HEK293 (cell line): ENCODE data around the gene PTPRN2.

Experiments used
- CTCF ChIA-PET: fragments of 350-600 bp; formaldehyde crosslinking; extraction: SDS; loops from one replicate; lab custom pipeline; 2021; ENCODE audit warnings: antibody characterized with exemption; lab: Yijun Ruan, JAX
- POLR2A ChIA-PET: fragments of 300-600 bp; formaldehyde crosslinking; extraction: SDS; loops from one replicate; lab custom pipeline; 2020; ENCODE audit warnings: antibody characterized with exemption, inconsistent platforms; lab: Yijun Ruan, JAX
- H3K27ac ChIP-seq: fragments of 200-500 bp; sonication (Bioruptor generic); 2 replicates; pipeline ENCODE4 v1.5.1; 2014; ENCODE audit warnings: low read depth, low read length, control low read depth, inconsistent platforms; ENCODE audit errors: extremely low read depth
- H3K36me3 ChIP-seq, 2 experiments: fragments of 200-500 bp in 1 of 2; sonication (Bioruptor generic) in 1 of 2; 1 replicate in 1 of 2; 2 replicates in 1 of 2; pipeline ENCODE4 v1.5.1; 2014 to 2017; ENCODE audit warnings: inconsistent platforms in 2 of 2, low read length in 2 of 2; ENCODE audit not compliant: control insufficient read depth in 2 of 2, insufficient read depth in 1 of 2
- H3K4me1 ChIP-seq: fragments of 200-500 bp; sonication (Bioruptor generic); 2 replicates; pipeline ENCODE4 v1.5.1; 2014; ENCODE audit warnings: mild to moderate bottlenecking, low read length, inconsistent platforms; ENCODE audit not compliant: control insufficient read depth, insufficient read depth
- H3K4me3 ChIP-seq: 2 replicates; pipeline ENCODE4 v1.5.1; 2011; ENCODE audit warnings: low read depth, mild to moderate bottlenecking, control low read depth, low read length, moderate library complexity
- H3K9me3 ChIP-seq: fragments of 200-500 bp; sonication (Bioruptor generic); 2 replicates; pipeline ENCODE4 v1.5.1; 2014; ENCODE audit warnings: low read depth, low read length, inconsistent platforms; ENCODE audit not compliant: control insufficient read depth, insufficient read depth
- KLF10 ChIP-seq: fragments of 450-650 bp; IDR thresholded peaks from 2 replicates; pipeline ENCODE4 v1.5.1; 2018; ENCODE audit warnings: missing biosample characterization, mild to moderate bottlenecking, missing genetic modification characterization
- KLF9 ChIP-seq: fragments of 450-650 bp; formaldehyde crosslinking; IDR thresholded peaks from 2 replicates; pipeline ENCODE4 v1.5.1; 2016; ENCODE audit warnings: missing biosample characterization, missing genetic modification characterization, low read depth
- REPIN1 ChIP-seq: fragments of 450-650 bp; formaldehyde crosslinking; IDR thresholded peaks from 2 replicates; pipeline ENCODE4 v1.5.1; 2017; ENCODE audit warnings: missing biosample characterization, missing genetic modification characterization, low read depth
- SP2 ChIP-seq: fragments of 450-650 bp; formaldehyde crosslinking; IDR thresholded peaks from 2 replicates; pipeline ENCODE4 v1.5.1; 2016; ENCODE audit warnings: missing biosample characterization, missing genetic modification characterization
- TCF7L2 ChIP-seq: IDR thresholded peaks from 2 replicates; pipeline ENCODE4 v1.6.1; 2011; ENCODE audit warnings: low read depth, mild to moderate bottlenecking, inconsistent platforms, low read length, moderate library complexity, borderline replicate concordance
- ZFHX2 ChIP-seq: fragments of 450-650 bp; formaldehyde crosslinking; conservative IDR thresholded peaks from 2 replicates; pipeline ENCODE4 v1.5.1; 2016; ENCODE audit warnings: missing biosample characterization, missing genetic modification characterization
- ZNF112 ChIP-seq: fragments of 450-650 bp; formaldehyde crosslinking; IDR thresholded peaks from 2 replicates; pipeline ENCODE4 v1.5.0; 2017; ENCODE audit warnings: missing biosample characterization, missing genetic modification characterization
- ZNF121 ChIP-seq: fragments of 450-650 bp; formaldehyde crosslinking; IDR thresholded peaks from 2 replicates; pipeline ENCODE4 v1.5.1; 2016; ENCODE audit warnings: missing biosample characterization, missing genetic modification characterization
- ZNF169 ChIP-seq: fragments of 450-650 bp; formaldehyde crosslinking; IDR thresholded peaks from 2 replicates; pipeline ENCODE4 v1.5.1; 2016; ENCODE audit warnings: missing biosample characterization, missing genetic modification characterization
- ZNF174 ChIP-seq: fragments of 450-650 bp; formaldehyde crosslinking; IDR thresholded peaks from 2 replicates; pipeline ENCODE4 v1.5.0; 2017; ENCODE audit warnings: missing biosample characterization, mild to moderate bottlenecking, missing genetic modification characterization
- ZNF280D ChIP-seq: fragments of 450-650 bp; formaldehyde crosslinking; IDR thresholded peaks from 2 replicates; pipeline ENCODE4 v1.5.1; 2016; ENCODE audit warnings: missing biosample characterization, missing genetic modification characterization
- ZNF341 ChIP-seq: fragments of 450-650 bp; formaldehyde crosslinking; IDR thresholded peaks from 2 replicates; pipeline ENCODE4; 2016; ENCODE audit warnings: low read depth, missing biosample characterization, missing genetic modification characterization
- ZNF501 ChIP-seq: fragments of 450-650 bp; formaldehyde crosslinking; IDR thresholded peaks from 2 replicates; pipeline ENCODE4 v1.5.1; 2016; ENCODE audit warnings: missing biosample characterization, missing genetic modification characterization
- ZNF560 ChIP-seq: fragments of 450-650 bp; formaldehyde crosslinking; IDR thresholded peaks from 2 replicates; pipeline ENCODE4 v1.5.1; 2017; ENCODE audit warnings: missing biosample characterization, missing genetic modification characterization, borderline replicate concordance
- ZNF585B ChIP-seq: fragments of 450-650 bp; formaldehyde crosslinking; IDR thresholded peaks from 2 replicates; pipeline ENCODE4 v1.5.1; 2016; ENCODE audit warnings: missing biosample characterization, missing genetic modification characterization
- ZNF629 ChIP-seq: fragments of 450-650 bp; formaldehyde crosslinking; IDR thresholded peaks from 2 replicates; pipeline ENCODE4 v1.5.1; 2017; ENCODE audit warnings: missing biosample characterization, missing genetic modification characterization
- ZNF785 ChIP-seq: fragments of 450-650 bp; formaldehyde crosslinking; IDR thresholded peaks from 2 replicates; pipeline ENCODE4 v1.5.1; 2016; ENCODE audit warnings: missing biosample characterization, missing genetic modification characterization
- ZNF791 ChIP-seq: fragments of 450-650 bp; formaldehyde crosslinking; IDR thresholded peaks from 2 replicates; pipeline ENCODE4 v1.5.1; 2016; ENCODE audit warnings: missing biosample characterization, missing genetic modification characterization
- ZSCAN16 ChIP-seq: fragments of 450-650 bp; formaldehyde crosslinking; IDR thresholded peaks from 2 replicates; pipeline ENCODE4 v1.5.1; 2016; ENCODE audit warnings: missing biosample characterization, missing genetic modification characterization
- ZXDB ChIP-seq: fragments of 450-650 bp; formaldehyde crosslinking; IDR thresholded peaks from 2 replicates; pipeline ENCODE4 v1.5.1; 2016; ENCODE audit warnings: missing biosample characterization, missing genetic modification characterization
- TF ChIP-seq, protein P1 (sequence below): fragments of 450-650 bp; formaldehyde crosslinking; IDR thresholded peaks from 2 replicates; pipeline ENCODE4 v1.5.1; 2016; ENCODE audit warnings: missing biosample characterization, missing genetic modification characterization
- TF ChIP-seq, protein P2 (sequence below): sonication (generic); formaldehyde crosslinking; IDR thresholded peaks from 2 replicates; pipeline ENCODE4 v1.8.1; 2022; ENCODE audit warnings: mild to moderate bottlenecking, moderate library complexity, missing genetic modification reagents
- TF ChIP-seq, protein P3 (sequence below): fragments of 450-650 bp; formaldehyde crosslinking; conservative IDR thresholded peaks from 2 replicates; pipeline ENCODE4 v1.5.1; 2016; ENCODE audit warnings: low read depth, missing biosample characterization, missing genetic modification characterization
- TF ChIP-seq, protein P4 (sequence below): fragments of 450-650 bp; formaldehyde crosslinking; IDR thresholded peaks from 2 replicates; pipeline ENCODE4 v1.5.0; 2017; ENCODE audit warnings: missing biosample characterization, missing genetic modification characterization, borderline replicate concordance

Gene PTPRN2

GRCh38 chr7:158246272-158246959 is 341.2 kb downstream of the PTPRN2 start:
- no peaks in the 10 kb centered on the region for H3K4me1 ChIP-seq
- CTCF ChIA-PET: no interaction called here
- no peak overlapping the region for H3K4me3 ChIP-seq
- no peak overlapping the region for H3K27ac ChIP-seq
- POLR2A ChIA-PET: no interaction called here
- TF ChIP-seq ZNF501 (tag by site-specific recombination) (no peak), TCF7L2 (no peak), ZNF341 (tag by site-specific recombination) (no peak), ZNF791 (no peak), ZNF629 (no peak), SP2 (tag by site-specific recombination) (no peak), ZNF560 (tag by site-specific recombination) (no peak), ZNF112 (tag by site-specific recombination) (no peak), ZNF174 (tag by site-specific recombination) (no peak), KLF9 (no peak), ZNF280D (tag by site-specific recombination) (no peak), ZNF785 (no peak), REPIN1 (no peak), KLF10 (tag by site-specific recombination) (no peak)
- TF ChIP-seq, protein P1, sequence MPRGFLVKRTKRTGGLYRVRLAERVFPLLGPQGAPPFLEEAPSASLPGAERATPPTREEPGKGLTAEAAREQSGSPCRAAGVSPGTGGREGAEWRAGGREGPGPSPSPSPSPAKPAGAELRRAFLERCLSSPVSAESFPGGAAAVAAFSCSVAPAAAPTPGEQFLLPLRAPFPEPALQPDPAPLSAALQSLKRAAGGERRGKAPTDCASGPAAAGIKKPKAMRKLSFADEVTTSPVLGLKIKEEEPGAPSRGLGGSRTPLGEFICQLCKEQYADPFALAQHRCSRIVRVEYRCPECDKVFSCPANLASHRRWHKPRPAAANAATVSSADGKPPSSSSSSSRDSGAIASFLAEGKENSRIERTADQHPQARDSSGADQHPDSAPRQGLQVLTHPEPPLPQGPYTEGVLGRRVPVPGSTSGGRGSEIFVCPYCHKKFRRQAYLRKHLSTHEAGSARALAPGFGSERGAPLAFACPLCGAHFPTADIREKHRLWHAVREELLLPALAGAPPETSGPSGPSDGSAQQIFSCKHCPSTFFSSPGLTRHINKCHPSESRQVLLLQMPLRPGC (tag by site-specific recombination): no peak
- TF ChIP-seq, protein P2, sequence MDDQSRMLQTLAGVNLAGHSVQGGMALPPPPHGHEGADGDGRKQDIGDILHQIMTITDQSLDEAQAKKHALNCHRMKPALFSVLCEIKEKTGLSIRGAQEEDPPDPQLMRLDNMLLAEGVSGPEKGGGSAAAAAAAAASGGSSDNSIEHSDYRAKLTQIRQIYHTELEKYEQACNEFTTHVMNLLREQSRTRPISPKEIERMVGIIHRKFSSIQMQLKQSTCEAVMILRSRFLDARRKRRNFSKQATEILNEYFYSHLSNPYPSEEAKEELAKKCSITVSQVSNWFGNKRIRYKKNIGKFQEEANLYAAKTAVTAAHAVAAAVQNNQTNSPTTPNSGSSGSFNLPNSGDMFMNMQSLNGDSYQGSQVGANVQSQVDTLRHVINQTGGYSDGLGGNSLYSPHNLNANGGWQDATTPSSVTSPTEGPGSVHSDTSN (CRISPR knock-in tag): no peak
- H3K36me3 ChIP-seq: no peaks in the 10 kb centered on the region
- no peaks in the 10 kb centered on the region for H3K9me3 ChIP-seq

GRCh38 chr7:158245724-158246041 is 341.9 kb downstream of the PTPRN2 start:
- Histone ChIP-seq H3K36me3 (no peaks in the 10 kb centered on the region), H3K27ac (no peak overlapping the region), H3K9me3 (no peaks in the 10 kb centered on the region), H3K4me1 (no peaks in the 10 kb centered on the region), H3K4me3 (no peak overlapping the region)
- CTCF ChIA-PET: no interaction called here
- POLR2A ChIA-PET: no interaction called here
- TF ChIP-seq ZNF121 (tag by site-specific recombination) (no peak), ZNF585B (no peak), ZSCAN16 (tag by site-specific recombination) (no peak), ZXDB (no peak), ZNF169 (tag by site-specific recombination) (no peak), ZFHX2 (tag by site-specific recombination) (no peak)
- TF ChIP-seq, protein P3, sequence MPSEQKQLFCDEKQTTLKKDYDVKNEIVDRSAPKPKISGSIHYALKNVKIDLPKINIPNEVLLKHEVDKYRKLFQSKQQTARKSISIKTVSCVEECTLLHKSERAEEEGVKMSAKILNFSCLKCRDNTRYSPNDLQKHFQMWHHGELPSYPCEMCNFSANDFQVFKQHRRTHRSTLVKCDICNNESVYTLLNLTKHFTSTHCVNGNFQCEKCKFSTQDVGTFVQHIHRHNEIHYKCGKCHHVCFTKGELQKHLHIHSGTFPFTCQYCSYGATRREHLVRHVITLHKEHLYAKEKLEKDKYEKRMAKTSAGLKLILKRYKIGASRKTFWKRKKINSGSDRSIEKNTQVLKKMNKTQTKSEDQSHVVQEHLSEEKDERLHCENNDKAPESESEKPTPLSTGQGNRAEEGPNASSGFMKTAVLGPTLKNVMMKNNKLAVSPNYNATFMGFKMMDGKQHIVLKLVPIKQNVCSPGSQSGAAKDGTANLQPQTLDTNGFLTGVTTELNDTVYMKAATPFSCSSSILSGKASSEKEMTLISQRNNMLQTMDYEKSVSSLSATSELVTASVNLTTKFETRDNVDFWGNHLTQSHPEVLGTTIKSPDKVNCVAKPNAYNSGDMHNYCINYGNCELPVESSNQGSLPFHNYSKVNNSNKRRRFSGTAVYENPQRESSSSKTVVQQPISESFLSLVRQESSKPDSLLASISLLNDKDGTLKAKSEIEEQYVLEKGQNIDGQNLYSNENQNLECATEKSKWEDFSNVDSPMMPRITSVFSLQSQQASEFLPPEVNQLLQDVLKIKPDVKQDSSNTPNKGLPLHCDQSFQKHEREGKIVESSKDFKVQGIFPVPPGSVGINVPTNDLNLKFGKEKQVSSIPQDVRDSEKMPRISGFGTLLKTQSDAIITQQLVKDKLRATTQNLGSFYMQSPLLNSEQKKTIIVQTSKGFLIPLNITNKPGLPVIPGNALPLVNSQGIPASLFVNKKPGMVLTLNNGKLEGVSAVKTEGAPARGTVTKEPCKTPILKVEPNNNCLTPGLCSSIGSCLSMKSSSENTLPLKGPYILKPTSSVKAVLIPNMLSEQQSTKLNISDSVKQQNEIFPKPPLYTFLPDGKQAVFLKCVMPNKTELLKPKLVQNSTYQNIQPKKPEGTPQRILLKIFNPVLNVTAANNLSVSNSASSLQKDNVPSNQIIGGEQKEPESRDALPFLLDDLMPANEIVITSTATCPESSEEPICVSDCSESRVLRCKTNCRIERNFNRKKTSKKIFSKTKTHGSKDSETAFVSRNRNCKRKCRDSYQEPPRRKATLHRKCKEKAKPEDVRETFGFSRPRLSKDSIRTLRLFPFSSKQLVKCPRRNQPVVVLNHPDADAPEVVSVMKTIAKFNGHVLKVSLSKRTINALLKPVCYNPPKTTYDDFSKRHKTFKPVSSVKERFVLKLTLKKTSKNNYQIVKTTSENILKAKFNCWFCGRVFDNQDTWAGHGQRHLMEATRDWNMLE (tag by site-specific recombination): no peak
- TF ChIP-seq, protein P4, sequence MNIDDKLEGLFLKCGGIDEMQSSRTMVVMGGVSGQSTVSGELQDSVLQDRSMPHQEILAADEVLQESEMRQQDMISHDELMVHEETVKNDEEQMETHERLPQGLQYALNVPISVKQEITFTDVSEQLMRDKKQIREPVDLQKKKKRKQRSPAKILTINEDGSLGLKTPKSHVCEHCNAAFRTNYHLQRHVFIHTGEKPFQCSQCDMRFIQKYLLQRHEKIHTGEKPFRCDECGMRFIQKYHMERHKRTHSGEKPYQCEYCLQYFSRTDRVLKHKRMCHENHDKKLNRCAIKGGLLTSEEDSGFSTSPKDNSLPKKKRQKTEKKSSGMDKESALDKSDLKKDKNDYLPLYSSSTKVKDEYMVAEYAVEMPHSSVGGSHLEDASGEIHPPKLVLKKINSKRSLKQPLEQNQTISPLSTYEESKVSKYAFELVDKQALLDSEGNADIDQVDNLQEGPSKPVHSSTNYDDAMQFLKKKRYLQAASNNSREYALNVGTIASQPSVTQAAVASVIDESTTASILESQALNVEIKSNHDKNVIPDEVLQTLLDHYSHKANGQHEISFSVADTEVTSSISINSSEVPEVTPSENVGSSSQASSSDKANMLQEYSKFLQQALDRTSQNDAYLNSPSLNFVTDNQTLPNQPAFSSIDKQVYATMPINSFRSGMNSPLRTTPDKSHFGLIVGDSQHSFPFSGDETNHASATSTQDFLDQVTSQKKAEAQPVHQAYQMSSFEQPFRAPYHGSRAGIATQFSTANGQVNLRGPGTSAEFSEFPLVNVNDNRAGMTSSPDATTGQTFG: no peak
